Stomach smooth muscle (tissue), 2 donors: Measurements from ENCODE around the gene GABRR2.

Source experiments
- H3K27ac ChIP-seq: one replicate; pipeline ENCODE4 v1.7.0; 2013; ENCODE audit warnings: mild to moderate bottlenecking, low read length, inconsistent platforms
- H3K27me3 ChIP-seq, 2 donors: one replicate each; pipeline ENCODE4 v1.7.0; 2013; ENCODE audit warnings: low read length in 2 of 2; ENCODE audit not compliant: insufficient read depth in 2 of 2, control insufficient read depth in 1 of 2
- H3K36me3 ChIP-seq, 2 donors: one replicate each; pipeline ENCODE4 v1.7.0; 2013; ENCODE audit warnings: low read length in 2 of 2; ENCODE audit not compliant: control insufficient read depth in 2 of 2, insufficient read depth in 2 of 2
- H3K4me1 ChIP-seq: one replicate; pipeline ENCODE4 v1.7.0; 2013; ENCODE audit warnings: low read length; ENCODE audit not compliant: control insufficient read depth, insufficient read depth
- H3K4me3 ChIP-seq, 2 donors: one replicate each; pipeline ENCODE4 v1.7.0; 2013; ENCODE audit warnings: low read length in 2 of 2
- H3K9ac ChIP-seq, 2 donors: one replicate each; pipeline ENCODE4 v1.7.0; 2013; ENCODE audit warnings: low read length in 2 of 2, mild to moderate bottlenecking in 1 of 2
- H3K9me3 ChIP-seq, 2 donors: one replicate each; pipeline ENCODE4 v1.7.0; 2013; ENCODE audit warnings: low read length in 2 of 2; ENCODE audit not compliant: control insufficient read depth in 2 of 2
- donor health status: healthy.
- donor health status: Pancreatic carcinoma.

Gene GABRR2

DNA sequence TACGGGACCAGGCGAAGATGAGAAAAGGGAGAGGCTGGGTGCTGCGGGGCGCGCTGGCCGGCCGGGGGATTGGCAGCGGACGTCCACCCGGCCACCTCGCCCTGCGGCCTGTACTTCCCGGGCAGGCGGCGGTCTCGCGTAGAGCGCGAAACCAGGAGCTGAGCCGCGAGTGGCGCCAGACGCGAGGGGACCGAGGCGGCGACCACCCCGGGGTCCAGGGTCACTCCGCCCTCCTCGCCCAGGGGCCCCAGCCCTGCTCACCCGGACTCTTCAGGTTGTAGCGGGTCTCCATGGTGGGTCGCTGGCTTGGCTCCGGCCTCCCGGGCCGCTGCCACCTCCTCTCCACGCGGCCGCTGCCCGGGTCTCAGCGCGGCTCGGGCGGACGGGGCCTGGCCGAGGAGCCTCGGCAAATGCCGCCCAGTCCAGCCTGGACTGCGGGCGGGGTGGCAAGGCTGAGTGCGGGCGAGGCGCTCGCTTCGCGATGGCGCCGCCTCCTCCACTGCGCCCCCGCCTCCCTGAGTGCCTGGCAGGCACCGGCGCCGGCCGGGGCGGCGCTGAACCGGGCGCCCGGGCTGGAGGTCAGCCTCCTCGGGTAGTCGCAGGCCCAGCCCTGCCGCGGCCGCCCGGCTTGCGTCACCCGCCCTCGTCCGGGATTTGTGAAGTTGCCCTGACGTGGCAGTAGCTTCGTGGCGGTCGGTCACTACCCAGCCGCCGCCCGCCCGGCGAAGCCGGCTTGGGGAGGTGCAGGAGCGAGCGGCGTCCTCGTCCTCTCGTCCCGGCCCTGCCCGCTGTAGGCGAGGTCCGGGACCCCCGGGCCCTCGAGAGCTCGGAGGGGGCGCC lies 37.4 kb upstream of the GABRR2 start, which contains the start of gene UBE2J1:
Gene UBE2J1 (minus strand): TSS at position 445 of the 840 bp plus-strand sequence. CDS start 153 bp downstream, at position 292.
- Histone ChIP-seq H3K4me1 (peaks cover 16% of the 10 kb centered on the region), H3K9ac (peak within 1 kb of the TSS; percentile 71 to 94)

DNA sequence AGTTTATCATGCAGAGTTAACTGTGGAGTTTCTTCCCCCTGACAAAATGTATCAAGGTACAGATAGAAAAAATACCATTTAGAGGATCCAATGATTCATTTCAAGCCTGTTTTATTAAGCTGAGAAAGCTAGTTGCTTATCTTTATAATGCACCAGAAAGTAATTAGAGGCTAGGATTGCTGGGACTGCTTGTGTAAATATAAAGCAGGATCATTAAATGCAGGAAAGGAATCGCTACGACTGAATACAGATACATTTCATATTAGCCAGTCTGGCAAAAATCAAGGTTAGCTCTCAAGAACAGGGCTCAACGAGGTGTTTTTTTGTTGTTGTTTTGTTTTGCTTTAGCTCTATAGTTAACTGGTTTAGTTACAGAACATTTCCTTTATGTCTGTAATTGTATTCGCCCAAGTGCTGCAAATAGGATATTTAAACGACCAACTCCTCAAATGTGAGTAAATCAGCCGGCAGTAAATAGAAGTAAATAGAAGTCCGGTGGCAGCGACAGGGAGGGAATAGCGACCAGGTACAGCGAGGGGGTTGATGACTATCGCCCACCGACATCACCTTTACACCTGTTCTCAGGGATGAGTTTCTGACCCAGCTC lies 36.7 kb upstream of the GABRR2 start:
- Histone ChIP-seq H3K36me3 (no peaks in the 10 kb centered on the region), H3K4me1 (peaks cover 16% of the 10 kb centered on the region), H3K4me3 (peak overlapping the region; percentile 66 to 93), H3K9me3 (no peaks in the 10 kb centered on the region), H3K9ac (peak overlapping the region; percentile 71 to 94), H3K27me3 (no peaks in the 10 kb centered on the region), H3K27ac (peak overlapping the region; percentile 90)

More for the DNA sequence above, 37.4 kb upstream of the GABRR2 start, which contains the start of gene UBE2J1:
- H3K27me3 ChIP-seq = no peaks in the 10 kb centered on the region
- no peaks in the 10 kb centered on the region for H3K9me3 ChIP-seq
- H3K36me3 ChIP-seq = no peaks in the 10 kb centered on the region
- peak within 1 kb of the TSS; percentile 66 to 93 for H3K4me3 ChIP-seq
- peak within 1 kb of the TSS; percentile 90 for H3K27ac ChIP-seq

- peak overlapping the region; percentile 39 to 93 for H3K4me3 ChIP-seq
- H3K36me3 ChIP-seq = no peaks in the 10 kb centered on the region
- H3K27ac ChIP-seq = no peak overlapping the region
- H3K4me1 ChIP-seq = peaks cover 16% of the 10 kb centered on the region
- no peaks in the 10 kb centered on the region for H3K27me3 ChIP-seq
- no peaks in the 10 kb centered on the region for H3K9me3 ChIP-seq
- H3K9ac ChIP-seq = no peak overlapping the region
Measured at GRCh38 chr6:89350281-89350966, 35.3 kb upstream of the GABRR2 start.

- H3K27me3 ChIP-seq = no peaks in the 10 kb centered on the region
- no peaks in the 10 kb centered on the region for H3K36me3 ChIP-seq
- H3K27ac ChIP-seq = no peak overlapping the region
- H3K9me3 ChIP-seq = no peaks in the 10 kb centered on the region
- H3K9ac ChIP-seq = no peak overlapping the region
- peaks cover 16% of the 10 kb centered on the region for H3K4me1 ChIP-seq
- H3K4me3 ChIP-seq = no peak overlapping the region
Measured at GRCh38 chr6:89348372-89348771, 33.3 kb upstream of the GABRR2 start.

DNA sequence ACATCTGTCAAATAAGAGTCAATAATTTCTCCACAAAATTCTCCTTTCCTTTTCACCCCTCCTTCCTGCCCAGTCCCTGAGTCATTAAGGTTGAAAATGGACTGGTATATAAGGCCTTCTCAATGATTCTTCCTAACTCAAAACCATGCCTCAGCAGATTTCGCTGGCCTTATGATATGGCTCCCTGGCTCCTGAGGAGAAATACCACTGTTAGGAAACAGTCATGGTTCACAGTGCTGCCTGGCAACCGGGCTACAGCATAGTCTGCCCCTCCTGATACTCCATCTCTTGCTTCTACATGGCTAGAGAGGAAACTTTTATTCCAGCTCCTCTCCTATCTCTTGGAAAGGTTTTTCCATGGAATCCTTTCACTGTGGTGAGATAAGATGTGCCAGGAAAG lies 32.7 kb upstream of the GABRR2 start:
- Histone ChIP-seq H3K27ac (no peak overlapping the region), H3K4me1 (peaks cover 16% of the 10 kb centered on the region), H3K27me3 (no peaks in the 10 kb centered on the region), H3K9ac (no peak overlapping the region), H3K36me3 (no peaks in the 10 kb centered on the region), H3K9me3 (no peaks in the 10 kb centered on the region), H3K4me3 (no peak overlapping the region)

- Histone ChIP-seq H3K36me3 (peaks cover 4 to 9% of the 10 kb centered on the region in 2 donors), H3K27ac (no peak overlapping the region), H3K9ac (no peak overlapping the region), H3K4me1 (peaks cover 16% of the 10 kb centered on the region), H3K9me3 (no peaks in the 10 kb centered on the region), H3K4me3 (no peak overlapping the region), H3K27me3 (no peaks in the 10 kb centered on the region)
Measured at GRCh38 chr6:89346433-89346832, 31.3 kb upstream of the GABRR2 start.

- H3K9me3 ChIP-seq = no peaks in the 10 kb centered on the region
- no peak overlapping the region for H3K4me3 ChIP-seq
- H3K36me3 ChIP-seq = peaks cover 9 to 37% of the 10 kb centered on the region in 2 donors
- H3K27ac ChIP-seq = no peak overlapping the region
- H3K27me3 ChIP-seq = no peaks in the 10 kb centered on the region
- no peaks in the 10 kb centered on the region for H3K4me1 ChIP-seq
- H3K9ac ChIP-seq = no peak overlapping the region
Measured at GRCh38 chr6:89339565-89339964, 24.5 kb upstream of the GABRR2 start.

- Histone ChIP-seq H3K36me3 (peaks cover 5 to 36% of the 10 kb centered on the region in 2 donors), H3K4me3 (no peak overlapping the region), H3K9me3 (no peaks in the 10 kb centered on the region), H3K27ac (no peak overlapping the region), H3K27me3 (no peaks in the 10 kb centered on the region), H3K4me1 (no peaks in the 10 kb centered on the region), H3K9ac (no peak overlapping the region)
Measured at GRCh38 chr6:89335164-89335563, 20.1 kb upstream of the GABRR2 start.

- Histone ChIP-seq H3K36me3 (peaks cover 19 to 34% of the 10 kb centered on the region in 2 donors), H3K4me3 (no peak overlapping the region), H3K27me3 (no peaks in the 10 kb centered on the region), H3K9me3 (no peaks in the 10 kb centered on the region), H3K4me1 (no peaks in the 10 kb centered on the region), H3K9ac (no peak overlapping the region), H3K27ac (no peak overlapping the region)
Measured at GRCh38 chr6:89330910-89331309, 15.8 kb upstream of the GABRR2 start.

DNA sequence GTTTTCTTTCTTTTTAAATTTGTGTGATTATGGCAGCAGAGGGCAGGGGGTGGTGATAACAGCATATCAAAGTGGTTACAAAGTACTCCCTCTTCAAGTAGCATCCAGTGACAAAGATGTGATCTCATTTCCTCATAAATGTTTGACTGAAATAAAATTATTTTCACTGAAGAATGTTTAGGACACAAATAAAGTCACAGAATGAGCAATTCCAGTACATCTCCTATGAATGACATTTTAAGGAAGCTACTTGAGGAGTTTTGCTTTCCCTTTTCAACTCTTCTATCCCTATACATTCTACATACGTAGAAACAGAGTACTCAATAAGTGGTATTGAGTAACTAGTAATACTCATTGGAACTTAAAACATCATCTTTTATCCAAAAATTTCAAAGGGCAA lies 13.9 kb upstream of the GABRR2 start:
- H3K4me1 ChIP-seq = peaks cover 1% of the 10 kb centered on the region
- H3K27me3 ChIP-seq = no peaks in the 10 kb centered on the region
- H3K4me3 ChIP-seq = no peak overlapping the region
- H3K27ac ChIP-seq = no peak overlapping the region
- peaks cover 17 to 34% of the 10 kb centered on the region in 2 donors for H3K36me3 ChIP-seq
- H3K9me3 ChIP-seq = no peaks in the 10 kb centered on the region
- no peak overlapping the region for H3K9ac ChIP-seq
